ENCODE results near the gene FILIP1. TPM values are rescaled to one million over a fixed set of nuclear protein-coding genes. Genes with fewer than 3 reads are reported as not detected.

Gene FILIP1
- polyA plus RNA-seq, 1 of the 3 experiments (the other 2 are of a cell fraction): 0.03 TPM

- TF ChIP-seq CTCF (IDR thresholded peaks at IDR 0.05): no peak
- TF ChIP-seq USF2 (IDR thresholded peaks at IDR 0.05; ENCODE audit: borderline replicate concordance, low read depth, low read length): no peak
- TF ChIP-seq RCOR1 (IDR thresholded peaks at IDR 0.05; ENCODE audit: low read length): no peak
- no peak for TF ChIP-seq YY1 (IDR thresholded peaks at IDR 0.05; ENCODE audit: low read depth)
- TF ChIP-seq GABPA (IDR thresholded peaks at IDR 0.05; ENCODE audit: low read depth): no peak
- TF ChIP-seq NFIC (IDR thresholded peaks at IDR 0.05; ENCODE audit: borderline replicate concordance): no peak
- no peak for TF ChIP-seq TEAD4 (IDR thresholded peaks at IDR 0.05; ENCODE audit: borderline replicate concordance, insufficient read depth)
- no peak for TF ChIP-seq SIN3A (IDR thresholded peaks at IDR 0.05; ENCODE audit: borderline replicate concordance, low read depth, low read length)
- TF ChIP-seq FOXM1 (IDR thresholded peaks at IDR 0.05; ENCODE audit: low read depth): no peak
These were observed 230.2 kb downstream of the FILIP1 start (continued) for GRCh38 chr6:75263401-75263750.

- Histone ChIP-seq H4K20me1 (ENCODE audit: insufficient read depth) (peaks cover 12% of the 10 kb centered on the region), H2AFZ (ENCODE audit: low read depth) (no peak overlapping the region), H3K9me2 (no peaks in the 10 kb centered on the region), H3K27me3 (ENCODE audit: insufficient read depth) (no peaks in the 10 kb centered on the region), H3K4me2 (no peak overlapping the region), H3K9me3 (no peaks in the 10 kb centered on the region), H3K36me3 (replicated peaks in 1 of 2; ENCODE audit: control insufficient read depth in 1 of 2, insufficient read depth in 2 of 2, low read length in 1 of 2) (peaks cover 50 to 57% of the 10 kb centered on the region in 2 experiments), H3F3A (replicated peaks; ENCODE audit: insufficient read depth) (peaks cover 10% of the 10 kb centered on the region), H3K27ac (ENCODE audit: low read depth in 2 of 2, low read length in 1 of 2) (peak overlapping the region in 1 of 2 experiments; percentile 5; a peak in 1 of 4 replicates), H3K4me1 (ENCODE audit: control insufficient read depth in 1 of 2, insufficient read depth in 2 of 2, low read depth in 1 of 2, low read length in 1 of 2) (no peaks in the 10 kb centered on the region; a peak in 1 of 4 replicates), H3K4me3 (ENCODE audit: low read depth in 2 of 2, low read length in 1 of 2) (no peak overlapping the region), H3K9ac (no peak overlapping the region), H3K79me2 (ENCODE audit: insufficient read depth) (peaks cover 62% of the 10 kb centered on the region)
- CTCF ChIA-PET: no interaction called here
- WGBS (ENCODE audit: low lambda C conversion rate): 81% methylated on average over 4 of the region's 4 CpGs
- no peak for DNase-seq
- TF ChIP-seq POLR2AphosphoS5 (IDR thresholded peaks at IDR 0.05; ENCODE audit: low read depth, low read length): no peak
- TF ChIP-seq FOXJ3 (CRISPR knock-in tag; IDR thresholded peaks at IDR 0.05): no peak
- no peak for TF ChIP-seq ZBTB33 (IDR thresholded peaks at IDR 0.05; ENCODE audit: borderline replicate concordance, low read depth)
- TF ChIP-seq REST (IDR thresholded peaks at IDR 0.05; ENCODE audit: low read depth, low read length): no peak
- no peak for TF ChIP-seq CHD2 (IDR thresholded peaks at IDR 0.05; ENCODE audit: low read length, partially characterized antibody)
- TF ChIP-seq TAF1 (IDR thresholded peaks at IDR 0.05; ENCODE audit: borderline replicate concordance, low read depth, low read length): no peak
- no peak for TF ChIP-seq NRF1 (IDR thresholded peaks at IDR 0.05; ENCODE audit: low read depth, low read length)
- no peak for TF ChIP-seq MEF2A (IDR thresholded peaks at IDR 0.05; ENCODE audit: borderline replicate concordance, low read depth)
- no peak for TF ChIP-seq TEAD4 (IDR thresholded peaks at IDR 0.05; ENCODE audit: borderline replicate concordance, insufficient read depth)
- no peak for TF ChIP-seq EZH2phosphoT487 (IDR thresholded peaks at IDR 0.05; ENCODE audit: borderline replicate concordance, low read depth)
- TF ChIP-seq IRF3 (IDR thresholded peaks at IDR 0.05; ENCODE audit: low read depth, low read length): no peak
- no peak for TF ChIP-seq FOXM1 (IDR thresholded peaks at IDR 0.05; ENCODE audit: low read depth)
- no peak for TF ChIP-seq GABPA (IDR thresholded peaks at IDR 0.05; ENCODE audit: low read depth)
- no peak for TF ChIP-seq NFIC (IDR thresholded peaks at IDR 0.05; ENCODE audit: borderline replicate concordance)
- TF ChIP-seq TCF12 (IDR thresholded peaks at IDR 0.05): no peak
- no peak for TF ChIP-seq ELF1 (IDR thresholded peaks at IDR 0.05)
- POLR2A ChIA-PET: no interaction called here
These were observed 230.7 kb downstream of the FILIP1 start for GRCh38 chr6:75262716-75263400.
